Activated T-cell treated with anti-CD3 and anti-CD28 coated beads for 24 hours (primary cell): ENCODE data around the gene PDK3.

Experiments
- DNase-seq: peaks from one replicate; pipeline ENCODE4 v3.0.0-alpha.2; 2020; ENCODE audit warnings: low read depth

The PDK3 gene

DNA sequence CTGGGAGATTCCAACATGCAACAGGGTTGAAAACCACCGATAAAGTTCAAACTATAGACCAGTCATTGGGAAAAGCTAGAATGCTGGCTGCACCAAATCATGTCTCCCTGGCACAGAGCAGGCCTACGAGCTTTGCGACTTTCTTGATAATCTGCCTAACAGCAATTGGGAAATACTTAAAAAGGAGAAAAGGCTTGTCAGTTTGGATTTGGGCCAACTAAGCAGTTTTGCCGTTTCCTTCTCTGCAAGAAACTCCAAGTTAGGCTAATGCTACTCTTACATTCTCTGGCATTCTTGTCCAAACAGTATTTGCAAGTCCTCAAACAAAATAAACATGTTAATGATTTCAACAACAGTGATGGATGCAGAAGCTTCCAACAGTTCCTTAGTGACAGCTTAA, 87.9 kb downstream of the PDK3 start:
- DNase-seq: no peak

DNA sequence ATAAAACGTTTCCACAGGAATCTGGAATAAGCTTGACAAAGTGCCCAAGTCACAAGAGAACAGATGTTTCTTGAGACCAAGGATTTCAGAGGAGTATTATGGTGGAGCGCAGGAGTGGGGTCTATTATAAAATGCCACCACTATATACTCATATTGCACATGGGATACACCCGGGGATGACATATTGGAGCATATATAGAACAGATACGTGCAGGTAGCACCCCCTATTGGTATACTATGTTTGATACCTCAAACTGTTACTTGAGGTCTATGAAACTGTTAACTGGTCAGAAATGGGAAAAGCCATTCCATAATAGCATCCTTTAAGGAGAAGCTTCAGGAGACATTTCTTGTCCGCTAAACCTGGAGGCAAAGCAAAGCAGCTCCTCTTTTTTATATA, 96.0 kb downstream of the PDK3 start:
- DNase-seq: no peak

DNA sequence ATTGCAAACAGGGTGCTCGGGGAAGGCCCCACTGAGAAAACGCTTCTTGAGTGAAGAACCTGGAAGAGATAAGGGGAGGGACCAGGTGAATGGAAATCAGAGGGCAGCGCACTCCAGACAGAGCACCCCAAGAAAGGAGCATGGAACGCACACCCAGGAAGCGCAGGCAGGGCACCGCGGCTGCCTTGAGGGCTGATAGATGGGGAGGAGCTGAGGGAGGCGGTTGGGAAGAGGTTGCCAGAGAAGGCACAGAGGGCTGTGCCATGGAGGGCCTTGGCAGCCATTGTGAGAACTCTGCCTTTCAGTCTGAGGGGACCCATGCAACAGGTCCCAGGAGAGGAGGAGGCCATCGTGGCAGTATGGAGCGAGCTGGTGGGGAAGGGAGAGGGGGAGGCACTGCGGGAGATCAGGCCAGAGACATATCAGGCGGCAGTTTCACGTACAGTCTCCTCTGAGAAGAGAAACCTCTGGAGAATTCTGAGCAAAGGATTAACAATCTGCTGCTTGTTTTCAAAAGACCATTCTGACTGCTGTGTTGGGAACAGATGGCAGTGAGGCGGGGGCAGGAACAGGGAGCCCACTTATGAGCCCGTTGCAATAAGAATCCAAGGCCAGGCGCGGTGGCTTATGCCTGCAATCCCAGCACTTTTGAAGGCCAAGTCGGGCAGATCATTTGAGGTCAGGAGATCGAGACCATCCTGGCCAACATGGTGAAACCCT, 98.4 kb downstream of the PDK3 start:
- no peak for DNase-seq

DNA sequence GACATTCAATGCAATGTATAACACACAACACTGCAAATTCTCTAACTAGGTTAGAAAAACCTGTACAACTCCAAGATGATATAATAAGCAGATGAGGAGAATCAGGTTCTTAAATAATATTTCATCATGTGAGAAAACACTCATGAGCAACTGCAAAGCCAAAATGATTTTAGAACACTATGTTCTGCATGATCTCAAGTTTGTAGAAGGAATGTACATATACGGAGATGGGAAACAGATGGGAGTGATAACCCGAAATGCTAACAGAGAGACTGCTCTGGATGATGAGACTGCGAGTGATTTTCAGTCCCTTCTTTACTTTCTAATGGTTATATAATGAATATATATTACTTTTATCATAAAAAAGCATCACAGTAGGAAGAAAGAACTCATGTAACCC, 101.2 kb downstream of the PDK3 start:
- DNase-seq: no peak

DNA sequence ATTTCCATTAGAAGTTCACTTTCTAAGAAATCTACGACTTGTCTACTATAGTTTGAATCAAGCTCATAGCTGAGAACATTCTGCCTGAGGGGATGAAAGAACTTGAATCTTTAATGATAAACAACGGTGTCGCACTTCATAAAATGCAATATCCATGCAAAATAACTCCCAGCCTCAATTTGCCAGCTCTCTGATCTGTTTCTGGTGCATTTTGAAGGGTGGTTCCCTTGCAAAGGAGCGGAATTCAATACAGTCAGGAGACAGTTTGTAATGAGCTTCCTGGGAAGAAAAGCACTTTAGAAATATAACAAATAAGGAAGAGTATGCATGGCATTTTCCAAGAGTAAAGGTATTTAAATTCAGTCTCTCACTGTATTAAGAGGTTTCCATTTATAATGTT, 102.1 kb downstream of the PDK3 start:
- DNase-seq: no peak

DNA sequence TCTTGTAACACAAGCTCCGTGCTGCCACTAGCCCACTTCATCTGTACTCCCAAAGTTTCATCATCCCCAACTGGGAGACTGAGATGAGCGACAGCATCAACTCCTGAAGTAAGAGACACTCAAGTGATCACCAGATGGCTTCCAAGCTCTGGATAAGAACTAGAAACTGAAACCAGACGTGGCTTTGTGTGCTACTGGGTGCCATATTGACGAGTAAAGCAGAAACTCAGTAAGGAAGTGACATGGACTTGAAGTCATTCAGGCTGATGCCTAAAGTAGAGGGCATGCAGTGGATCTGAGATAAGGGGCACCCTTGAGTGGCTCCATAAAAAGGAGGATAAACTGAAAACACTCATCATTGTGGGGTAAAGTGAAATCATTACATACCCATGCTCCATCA, 109.7 kb downstream of the PDK3 start:
- DNase-seq: no peak

DNA sequence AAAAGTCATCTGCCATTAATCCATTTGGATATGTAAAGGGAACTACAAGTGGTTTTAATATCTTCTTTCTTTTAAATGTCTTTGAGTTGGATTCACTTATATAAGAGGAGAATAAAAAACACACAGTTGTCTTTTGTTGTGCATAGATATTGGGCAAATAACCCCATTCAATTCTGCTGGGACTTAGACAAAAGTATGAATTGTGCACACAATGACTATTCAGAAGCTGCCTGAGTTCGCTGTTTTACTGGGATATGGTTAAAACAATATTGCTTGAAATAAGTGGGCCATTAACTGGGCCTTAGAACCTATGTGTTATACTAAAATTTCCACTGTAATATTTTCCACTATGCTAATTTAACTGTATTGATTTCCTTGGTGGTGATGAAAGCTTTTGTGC, 110.4 kb downstream of the PDK3 start:
- no peak for DNase-seq

DNA sequence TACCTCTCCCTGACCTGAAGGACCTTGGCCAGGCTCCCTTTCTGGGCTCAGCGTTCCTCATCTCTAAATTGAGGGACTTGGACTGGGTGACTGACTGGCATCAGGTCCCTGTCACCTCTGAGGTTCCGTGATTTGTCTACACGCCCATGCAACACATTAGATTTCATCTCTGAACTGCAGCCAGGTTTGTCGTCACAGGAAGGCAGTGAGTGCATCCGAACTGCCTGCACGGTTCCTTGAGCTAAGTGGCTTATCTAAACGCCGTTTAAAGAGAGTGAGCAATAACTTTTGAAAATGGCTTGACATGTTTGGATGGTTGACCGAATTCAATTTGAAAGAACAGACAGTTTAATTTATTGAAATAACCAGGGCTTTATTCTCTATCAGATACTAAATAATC, 112.0 kb downstream of the PDK3 start:
- DNase-seq: no peak
